Mesothelial cell of epicardium (in vitro differentiated cells): ENCODE measurements around the gene CYB561D1. TPM values are rescaled to one million over a fixed set of nuclear protein-coding genes. Genes with fewer than 3 reads are reported as not detected.

Experiments
- DNase-seq, 2 experiments: peaks; one replicate each; pipeline ENCODE4 v3.0.0; 2021; ENCODE audit warnings: low spot score in 2 of 2; ENCODE audit not compliant: unreplicated experiment in 2 of 2
- H3K27ac Mint-ChIP-seq: 2 replicates; pipeline ENCODE4 v1.8.0; 2021; ENCODE audit warnings: mixed read lengths
- H3K27me3 Mint-ChIP-seq: 2 replicates; pipeline ENCODE4 v1.8.0; 2021; ENCODE audit warnings: low read depth, mixed read lengths
- H3K36me3 Mint-ChIP-seq: 2 replicates; pipeline ENCODE4 v1.8.0; 2021; ENCODE audit warnings: mixed read lengths
- H3K4me1 Mint-ChIP-seq: 2 replicates; pipeline ENCODE4 v1.8.0; 2021; ENCODE audit warnings: mixed read lengths
- H3K4me3 Mint-ChIP-seq: 2 replicates; pipeline ENCODE4 v1.8.0; 2021; ENCODE audit warnings: mild to moderate bottlenecking, moderate library complexity, mixed read lengths
- H3K9me3 Mint-ChIP-seq: 2 replicates; pipeline ENCODE4 v1.8.0; 2021; ENCODE audit warnings: mixed read lengths
- CTCF ChIP-seq: fragments of 200-600 bp; sonication (generic); IDR thresholded peaks from one replicate; pipeline ENCODE4 v1.5.0; 2021; ENCODE audit warnings: antibody characterized with exemption; ENCODE audit not compliant: unreplicated experiment
- total RNA-seq: library from RNA; stranded (reverse); gene quantifications from 3 replicates; pipeline ENCODE4 v1.2.1, GENCODE V29; 2021

The CYB561D1 gene
- total RNA-seq, 1 donor from 2014 or later, result 9.5 TPM

GRCh38 chr1:109502364-109502851, 8.5 kb downstream of the CYB561D1 start:
- no peak for TF ChIP-seq CTCF
- Mint-ChIP-seq H3K27me3 (no peaks in the 10 kb centered on the region), H3K27ac (peak overlapping the region; percentile 79), H3K9me3 (no peaks in the 10 kb centered on the region), H3K36me3 (no peaks in the 10 kb centered on the region), H3K4me1 (peaks cover 21% of the 10 kb centered on the region), H3K4me3 (no peak overlapping the region)
- no peak for DNase-seq

GRCh38 chr1:109503935-109504334, 10.0 kb downstream of the CYB561D1 start:
- peaks cover 22% of the 10 kb centered on the region for H3K4me1 Mint-ChIP-seq
- H3K36me3 Mint-ChIP-seq, result no peaks in the 10 kb centered on the region
- peaks cover 4% of the 10 kb centered on the region for H3K27me3 Mint-ChIP-seq
- H3K9me3 Mint-ChIP-seq, result no peaks in the 10 kb centered on the region
- no peak overlapping the region for H3K27ac Mint-ChIP-seq
- DNase-seq, result no peak
- no peak for TF ChIP-seq CTCF
- H3K4me3 Mint-ChIP-seq, result no peak overlapping the region

- DNase-seq, result no peak
- H3K4me1 Mint-ChIP-seq, result peaks cover 28% of the 10 kb centered on the region
- TF ChIP-seq CTCF, result no peak
- H3K27me3 Mint-ChIP-seq, result peaks cover 6% of the 10 kb centered on the region
- H3K27ac Mint-ChIP-seq, result no peak overlapping the region
- no peaks in the 10 kb centered on the region for H3K36me3 Mint-ChIP-seq
- no peak overlapping the region for H3K4me3 Mint-ChIP-seq
- no peaks in the 10 kb centered on the region for H3K9me3 Mint-ChIP-seq
Observed at GRCh38 chr1:109504974-109505373, 11.1 kb downstream of the CYB561D1 start.

GRCh38 chr1:109508001-109508872, 14.3 kb downstream of the CYB561D1 start:
- no peaks in the 10 kb centered on the region for H3K9me3 Mint-ChIP-seq
- H3K27me3 Mint-ChIP-seq, result peaks cover 31% of the 10 kb centered on the region
- H3K36me3 Mint-ChIP-seq, result no peaks in the 10 kb centered on the region
- H3K27ac Mint-ChIP-seq, result peak overlapping the region; percentile 10
- DNase-seq, result no peak
- H3K4me1 Mint-ChIP-seq, result peaks cover 15% of the 10 kb centered on the region
- no peak for TF ChIP-seq CTCF
- peak overlapping the region; percentile 76 for H3K4me3 Mint-ChIP-seq

- DNase-seq, result no peak
- peaks cover 33% of the 10 kb centered on the region for H3K27me3 Mint-ChIP-seq
- peak overlapping the region; percentile 76 for H3K4me3 Mint-ChIP-seq
- no peaks in the 10 kb centered on the region for H3K9me3 Mint-ChIP-seq
- no peak for TF ChIP-seq CTCF
- H3K36me3 Mint-ChIP-seq, result no peaks in the 10 kb centered on the region
- H3K27ac Mint-ChIP-seq, result peak overlapping the region; percentile 10
- peaks cover 15% of the 10 kb centered on the region for H3K4me1 Mint-ChIP-seq
Observed at GRCh38 chr1:109508873-109509175, 14.9 kb downstream of the CYB561D1 start.
